MM.1S (cell line): ENCODE results near the gene WDR82.

Experiments used
- EZH2 ChIP-seq: fragments of 300-600 bp; sonication (generic); optimal IDR thresholded peaks from 2 replicates; pipeline ENCODE3; 2017; ENCODE audit warnings: low read depth, mild to moderate bottlenecking, antibody characterized with exemption, low read length, mixed read lengths
- EZH2phosphoT487 ChIP-seq: fragments of 300-600 bp; sonication (generic); IDR thresholded peaks from 2 replicates; pipeline ENCODE4 v1.6.1; 2018; ENCODE audit warnings: antibody characterized with exemption, low read length
- TF ChIP-seq, protein P1 (sequence below): fragments of 300-600 bp; sonication (generic); IDR thresholded peaks from 2 replicates; pipeline ENCODE4 v1.5.1; 2016; ENCODE audit warnings: antibody characterized with exemption, low read length, mixed read lengths

DNA sequence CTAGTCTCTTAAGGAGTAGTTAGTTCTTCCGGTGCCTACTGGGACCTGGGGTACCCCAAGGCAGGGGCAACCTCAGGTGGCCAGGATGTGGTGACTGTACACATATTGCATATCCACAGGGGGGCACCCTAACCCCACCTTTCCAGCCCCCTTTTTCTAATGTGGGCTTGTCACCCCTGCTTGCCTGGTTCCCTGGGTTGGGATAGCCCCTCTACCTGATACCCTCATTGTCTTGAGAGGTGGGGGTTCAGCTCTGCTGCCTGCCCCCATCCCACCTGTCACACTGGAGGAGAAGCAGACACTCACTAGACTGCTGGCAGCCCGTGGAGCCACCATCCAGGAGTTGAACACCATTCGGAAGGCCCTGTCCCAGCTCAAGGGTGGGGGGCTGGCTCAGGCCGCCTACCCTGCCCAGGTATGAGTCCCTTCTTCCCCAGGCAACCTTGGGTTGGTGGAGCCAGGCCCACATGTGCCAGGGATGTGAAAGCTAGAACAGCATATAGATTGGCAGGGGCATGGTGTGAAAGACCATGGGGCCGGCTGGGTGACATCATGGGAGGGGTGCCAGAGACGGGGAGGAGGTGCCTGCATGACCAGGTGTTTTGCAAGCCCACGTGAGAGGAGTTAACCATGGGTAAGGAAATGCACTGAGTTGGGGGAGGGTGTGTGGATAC lies 13.2 kb upstream of the WDR82 start:
- TF ChIP-seq, protein P1, sequence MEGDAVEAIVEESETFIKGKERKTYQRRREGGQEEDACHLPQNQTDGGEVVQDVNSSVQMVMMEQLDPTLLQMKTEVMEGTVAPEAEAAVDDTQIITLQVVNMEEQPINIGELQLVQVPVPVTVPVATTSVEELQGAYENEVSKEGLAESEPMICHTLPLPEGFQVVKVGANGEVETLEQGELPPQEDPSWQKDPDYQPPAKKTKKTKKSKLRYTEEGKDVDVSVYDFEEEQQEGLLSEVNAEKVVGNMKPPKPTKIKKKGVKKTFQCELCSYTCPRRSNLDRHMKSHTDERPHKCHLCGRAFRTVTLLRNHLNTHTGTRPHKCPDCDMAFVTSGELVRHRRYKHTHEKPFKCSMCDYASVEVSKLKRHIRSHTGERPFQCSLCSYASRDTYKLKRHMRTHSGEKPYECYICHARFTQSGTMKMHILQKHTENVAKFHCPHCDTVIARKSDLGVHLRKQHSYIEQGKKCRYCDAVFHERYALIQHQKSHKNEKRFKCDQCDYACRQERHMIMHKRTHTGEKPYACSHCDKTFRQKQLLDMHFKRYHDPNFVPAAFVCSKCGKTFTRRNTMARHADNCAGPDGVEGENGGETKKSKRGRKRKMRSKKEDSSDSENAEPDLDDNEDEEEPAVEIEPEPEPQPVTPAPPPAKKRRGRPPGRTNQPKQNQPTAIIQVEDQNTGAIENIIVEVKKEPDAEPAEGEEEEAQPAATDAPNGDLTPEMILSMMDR: peak; percentile 58
- TF ChIP-seq EZH2 (no peak), EZH2phosphoT487 (no peak)
